ENCODE measurements around the gene ALG12. TPM values are rescaled to one million over a fixed set of nuclear protein-coding genes. Genes with fewer than 3 reads are reported as not detected.
"Not testable (repeated sequence)": the region's sequence is repeated elsewhere in the genome, so short reads cannot be mapped to it uniquely, and the experiment has no call there.

Gene ALG12
- total RNA-seq, 1 donor from 2014 or later, result 24.5 TPM

GRCh38 chr22:49869086-49869830 lies 49.0 kb downstream of the ALG12 start:
- DNase-seq (ENCODE audit: low read depth), result no peak

- DNase-seq (ENCODE audit: low read depth), result no peak
Measured at GRCh38 chr22:49867303-49868265, 50.7 kb downstream of the ALG12 start.

- DNase-seq (ENCODE audit: low read depth), result no peak
Measured at GRCh38 chr22:49866646-49867045, 51.6 kb downstream of the ALG12 start.

- DNase-seq (ENCODE audit: low read depth), result no peak
Measured at GRCh38 chr22:49866134-49866533, 52.1 kb downstream of the ALG12 start.

- DNase-seq (ENCODE audit: low read depth), result no peak
Measured at GRCh38 chr22:49865156-49865555, 53.1 kb downstream of the ALG12 start.

- peak; percentile 40 for DNase-seq (ENCODE audit: low read depth)
Measured at GRCh38 chr22:49863931-49864330, 54.3 kb downstream of the ALG12 start.

- no peak for DNase-seq (ENCODE audit: low read depth)
Measured at GRCh38 chr22:49862496-49862776, 55.8 kb downstream of the ALG12 start.

GRCh38 chr22:49861642-49862495 lies 56.4 kb downstream of the ALG12 start:
- DNase-seq (ENCODE audit: low read depth), result no peak

- no peak for DNase-seq (ENCODE audit: low read depth)
Measured at GRCh38 chr22:49858827-49859226, 59.4 kb downstream of the ALG12 start.

- no peak for DNase-seq (ENCODE audit: low read depth)
Measured at GRCh38 chr22:49856766-49857618, 61.2 kb downstream of the ALG12 start.

GRCh38 chr22:49856343-49856742 lies 61.9 kb downstream of the ALG12 start:
- no peak for DNase-seq (ENCODE audit: low read depth)

GRCh38 chr22:49855251-49855911 lies 62.9 kb downstream of the ALG12 start:
- DNase-seq (ENCODE audit: low read depth), result peak; percentile 56

- DNase-seq (ENCODE audit: low read depth), result peak; percentile 36
Measured at GRCh38 chr22:49853981-49854831, 64.0 kb downstream of the ALG12 start.

GRCh38 chr22:49852898-49853894 lies 65.0 kb downstream of the ALG12 start, which contains the start of gene ZBED4:
Gene ZBED4 (plus strand): TSS chr22:49853844. CDS start chr22:49883663, 29,819 bp downstream.
- peak; percentile 98 for DNase-seq (ENCODE audit: low read depth)

GRCh38 chr22:49852568-49852897 lies 65.7 kb downstream of the ALG12 start:
- DNase-seq (ENCODE audit: low read depth), result not testable (repeated sequence)

- no peak for DNase-seq (ENCODE audit: low read depth)
Measured at GRCh38 chr22:49850959-49851802, 67.1 kb downstream of the ALG12 start.
